ENCODE measurements around the gene CTDSP2.
A peak's percentile ranks its signal among the peaks of the same experiment; 100 is the strongest.
"Not testable (repeated sequence)": the region's sequence is repeated elsewhere in the genome, so short reads cannot be mapped to it uniquely, and the experiment has no call there.

Gene CTDSP2

DNA sequence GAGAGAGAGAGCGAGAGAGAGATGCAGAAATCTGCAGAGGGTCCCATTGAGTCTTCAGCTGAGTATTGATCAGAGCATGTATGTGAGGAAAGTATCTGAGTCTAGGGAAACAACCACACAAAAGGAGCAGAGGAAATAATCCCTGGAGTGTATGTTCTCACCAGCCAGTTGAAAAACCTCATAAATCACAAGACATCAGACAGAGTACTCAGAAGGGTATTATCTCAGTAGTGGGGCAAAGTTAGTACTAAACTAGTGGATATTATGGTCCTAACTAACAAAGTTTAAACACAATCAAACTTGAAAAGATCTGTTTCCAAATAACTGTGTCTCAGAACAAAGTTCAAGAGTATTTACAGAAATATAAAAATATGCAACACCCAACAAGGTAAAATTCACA lies 36.5 kb upstream of the CTDSP2 start:
- Mint-ChIP-seq H3K4me3 (no peak overlapping the region), H3K9me3 (peaks cover 12% of the 10 kb centered on the region), H3K27me3 (ENCODE audit: low read depth) (no peaks in the 10 kb centered on the region), H3K27ac (peak overlapping the region in 1 of 3 experiments; percentile 24), H3K36me3 (ENCODE audit: low read depth) (peaks cover 14% of the 10 kb centered on the region), H3K4me1 (peaks cover 21% of the 10 kb centered on the region)
- TF ChIP-seq, protein P1, sequence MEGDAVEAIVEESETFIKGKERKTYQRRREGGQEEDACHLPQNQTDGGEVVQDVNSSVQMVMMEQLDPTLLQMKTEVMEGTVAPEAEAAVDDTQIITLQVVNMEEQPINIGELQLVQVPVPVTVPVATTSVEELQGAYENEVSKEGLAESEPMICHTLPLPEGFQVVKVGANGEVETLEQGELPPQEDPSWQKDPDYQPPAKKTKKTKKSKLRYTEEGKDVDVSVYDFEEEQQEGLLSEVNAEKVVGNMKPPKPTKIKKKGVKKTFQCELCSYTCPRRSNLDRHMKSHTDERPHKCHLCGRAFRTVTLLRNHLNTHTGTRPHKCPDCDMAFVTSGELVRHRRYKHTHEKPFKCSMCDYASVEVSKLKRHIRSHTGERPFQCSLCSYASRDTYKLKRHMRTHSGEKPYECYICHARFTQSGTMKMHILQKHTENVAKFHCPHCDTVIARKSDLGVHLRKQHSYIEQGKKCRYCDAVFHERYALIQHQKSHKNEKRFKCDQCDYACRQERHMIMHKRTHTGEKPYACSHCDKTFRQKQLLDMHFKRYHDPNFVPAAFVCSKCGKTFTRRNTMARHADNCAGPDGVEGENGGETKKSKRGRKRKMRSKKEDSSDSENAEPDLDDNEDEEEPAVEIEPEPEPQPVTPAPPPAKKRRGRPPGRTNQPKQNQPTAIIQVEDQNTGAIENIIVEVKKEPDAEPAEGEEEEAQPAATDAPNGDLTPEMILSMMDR (IDR thresholded peaks at IDR 0.05; ENCODE audit: unreplicated experiment in 3 of 3), result no peak

GRCh38 chr12:57882575-57882974 lies 36.0 kb upstream of the CTDSP2 start:
- Mint-ChIP-seq H3K27me3 (ENCODE audit: low read depth) (no peaks in the 10 kb centered on the region), H3K27ac (peak overlapping the region in 1 of 3 experiments; percentile 24), H3K9me3 (peaks cover 12% of the 10 kb centered on the region), H3K36me3 (ENCODE audit: low read depth) (peaks cover 14% of the 10 kb centered on the region), H3K4me3 (no peak overlapping the region), H3K4me1 (peaks cover 18% of the 10 kb centered on the region)
- TF ChIP-seq, protein P1 (IDR thresholded peaks at IDR 0.05; ENCODE audit: unreplicated experiment in 3 of 3), result no peak

DNA sequence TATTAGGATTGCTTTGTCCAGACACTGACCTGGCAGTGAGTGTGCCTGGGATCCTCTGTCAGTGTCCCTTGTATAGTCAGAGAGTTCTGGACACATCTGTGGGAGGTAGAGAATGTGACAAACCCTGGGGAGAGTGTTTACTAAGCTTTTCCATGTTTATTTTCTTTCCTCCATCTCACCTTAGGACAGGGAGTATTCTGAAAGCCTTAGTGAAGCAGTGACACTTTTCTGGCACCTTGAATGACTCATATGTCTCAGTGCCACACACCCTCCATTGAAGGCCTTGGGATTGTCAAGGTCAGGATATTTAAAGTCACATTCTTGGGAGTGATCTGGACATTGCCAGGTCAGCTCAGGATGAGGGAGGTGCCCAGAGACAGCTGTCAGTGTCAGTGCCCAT lies 34.9 kb upstream of the CTDSP2 start:
- H3K4me3 Mint-ChIP-seq, result no peak overlapping the region
- peaks cover 14% of the 10 kb centered on the region for H3K36me3 Mint-ChIP-seq (ENCODE audit: low read depth)
- TF ChIP-seq, protein P1 (IDR thresholded peaks at IDR 0.05; ENCODE audit: unreplicated experiment in 3 of 3), result no peak
- H3K27ac Mint-ChIP-seq, result peak overlapping the region; percentile 48 to 73 (median 55)
- peaks cover 12% of the 10 kb centered on the region for H3K4me1 Mint-ChIP-seq
- H3K27me3 Mint-ChIP-seq (ENCODE audit: low read depth), result no peaks in the 10 kb centered on the region
- H3K9me3 Mint-ChIP-seq, result peaks cover 12% of the 10 kb centered on the region

- not testable (repeated sequence) for H3K27me3 Mint-ChIP-seq (ENCODE audit: low read depth)
- Mint-ChIP-seq H3K27ac (peak overlapping the region; percentile 48 to 73 (median 55)), H3K36me3 (ENCODE audit: low read depth) (peaks cover 14% of the 10 kb centered on the region)
Observed at GRCh38 chr12:57881035-57881434, 34.5 kb upstream of the CTDSP2 start.

DNA sequence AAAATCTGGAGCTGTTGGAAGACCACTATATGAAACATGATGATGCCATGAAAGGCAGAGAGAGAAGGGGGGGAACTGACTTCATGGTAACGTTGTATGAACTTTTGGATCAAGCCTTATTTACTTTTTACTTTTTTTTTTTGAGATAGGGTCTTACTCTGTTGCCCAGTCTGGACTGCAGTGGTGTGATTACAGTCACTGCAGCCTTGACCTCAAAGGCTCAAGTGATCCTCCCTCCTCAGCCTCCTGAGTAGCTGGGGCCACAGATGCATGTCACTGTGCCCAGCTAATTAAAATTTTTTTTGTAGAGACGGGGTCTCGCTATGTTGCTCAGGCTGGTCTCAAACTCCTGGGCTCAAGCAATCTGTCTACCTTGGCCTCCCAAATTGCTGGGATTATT lies 31.3 kb upstream of the CTDSP2 start:
- H3K4me1 Mint-ChIP-seq, result peaks cover 7% of the 10 kb centered on the region
- H3K27ac Mint-ChIP-seq, result no peak overlapping the region
- H3K4me3 Mint-ChIP-seq, result no peak overlapping the region
- TF ChIP-seq, protein P1 (IDR thresholded peaks at IDR 0.05; ENCODE audit: unreplicated experiment in 3 of 3), result no peak
- H3K9me3 Mint-ChIP-seq, result peaks cover 3% of the 10 kb centered on the region
- peaks cover 3% of the 10 kb centered on the region for H3K36me3 Mint-ChIP-seq (ENCODE audit: low read depth)
- H3K27me3 Mint-ChIP-seq (ENCODE audit: low read depth), result no peaks in the 10 kb centered on the region

More at GRCh38 chr12:57881035-57881434, 34.5 kb upstream of the CTDSP2 start:
- H3K9me3 Mint-ChIP-seq, result peaks cover 12% of the 10 kb centered on the region
- not testable (repeated sequence) for H3K4me3 Mint-ChIP-seq, H3K4me1 Mint-ChIP-seq

DNA sequence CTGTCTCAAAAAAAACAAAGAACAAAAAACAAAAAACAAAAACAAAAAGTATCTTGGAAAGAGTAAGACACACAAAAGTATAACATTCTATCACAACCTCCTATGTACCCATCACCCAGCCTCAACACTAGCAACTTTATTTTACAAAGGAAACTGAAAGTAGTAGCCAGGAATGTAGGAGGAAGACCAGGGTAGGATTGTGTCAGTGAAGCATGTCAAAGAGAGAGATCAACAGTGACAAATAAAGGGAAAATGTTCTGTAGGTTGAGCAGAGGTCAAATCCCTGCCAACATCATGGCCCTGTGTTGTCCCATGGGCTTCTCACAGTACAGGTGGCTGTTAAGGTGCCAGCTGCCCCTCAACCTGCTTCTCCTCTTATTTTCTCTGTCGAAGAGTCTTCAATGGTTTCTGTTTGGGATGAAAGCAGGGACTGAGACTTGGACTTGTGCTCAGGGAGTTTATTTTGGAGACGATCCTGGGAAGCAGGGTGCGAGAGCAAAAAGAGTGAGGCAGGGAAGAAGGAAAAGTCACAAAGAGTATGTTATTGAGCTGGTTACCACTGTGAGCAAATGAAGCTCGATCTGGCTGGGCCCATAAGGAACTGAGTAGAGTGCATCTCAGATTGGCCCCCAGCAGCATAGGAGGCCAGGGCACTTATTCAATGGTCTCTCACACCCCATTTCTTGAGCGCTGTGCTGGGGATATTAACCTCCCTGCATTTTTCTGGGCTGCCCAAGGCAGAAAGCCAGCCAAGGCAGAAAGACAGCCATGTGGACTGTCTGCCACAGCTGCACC lies 29.4 kb upstream of the CTDSP2 start:
- no peaks in the 10 kb centered on the region for H3K27me3 Mint-ChIP-seq (ENCODE audit: low read depth)
- H3K9me3 Mint-ChIP-seq, result no peaks in the 10 kb centered on the region
- H3K4me1 Mint-ChIP-seq, result peaks cover 16% of the 10 kb centered on the region
- no peaks in the 10 kb centered on the region for H3K36me3 Mint-ChIP-seq (ENCODE audit: low read depth)
- peak overlapping the region in 1 of 3 experiments; percentile 23 for H3K27ac Mint-ChIP-seq
- TF ChIP-seq, protein P1 (IDR thresholded peaks at IDR 0.05; ENCODE audit: unreplicated experiment in 3 of 3), result no peak
- H3K4me3 Mint-ChIP-seq, result no peak overlapping the region
